Astrocyte (in vitro differentiated cells and primary cell): ENCODE results near the gene OBI1. TPM values are rescaled to one million over a fixed set of nuclear protein-coding genes. Genes with fewer than 3 reads are reported as not detected.

ENCODE experiments used
- DNase-seq: peaks from one replicate; pipeline ENCODE4 v3.0.0-alpha.2; 2010; ENCODE audit warnings: low read depth
- FAIRE-seq: peaks from 2 replicates; lab custom pipeline; 2011; peaks lifted over from hg19 to GRCh38; lab: Jason Lieb, UNC
- H2AFZ ChIP-seq: 2 replicates; pipeline ENCODE4 v1.6.0; 2012; ENCODE audit warnings: low read depth, low read length, inconsistent platforms
- H3K27ac ChIP-seq: 2 replicates; pipeline ENCODE4 v1.5.1; 2011; ENCODE audit warnings: low read depth, low read length, inconsistent platforms
- H3K27me3 ChIP-seq: 2 replicates; pipeline ENCODE4 v1.6.0; 2011; ENCODE audit warnings: low read length, inconsistent platforms; ENCODE audit not compliant: insufficient read depth
- H3K36me3 ChIP-seq: 2 replicates; pipeline ENCODE4 v1.5.1; 2011; ENCODE audit warnings: low read length, inconsistent platforms; ENCODE audit not compliant: insufficient read depth
- H3K4me1 ChIP-seq: 2 replicates; pipeline ENCODE4 v1.5.1; 2011; ENCODE audit warnings: low read length, inconsistent platforms; ENCODE audit not compliant: insufficient read depth
- H3K4me2 ChIP-seq: 2 replicates; pipeline ENCODE4 v1.6.0; 2012; ENCODE audit warnings: low read length, inconsistent platforms
- H3K4me3 ChIP-seq: 2 replicates; pipeline ENCODE4 v1.5.1; 2011; ENCODE audit warnings: low read depth, mild to moderate bottlenecking, low read length, inconsistent platforms; ENCODE audit not compliant: insufficient read depth
- H3K79me2 ChIP-seq: 2 replicates; pipeline ENCODE4 v1.6.0; 2012; ENCODE audit warnings: mild to moderate bottlenecking, low read length, inconsistent platforms; ENCODE audit not compliant: insufficient read depth
- H3K9ac ChIP-seq: 2 replicates; pipeline ENCODE4 v1.6.0; 2012; ENCODE audit warnings: mild to moderate bottlenecking, low read length, inconsistent platforms
- H3K9me3 ChIP-seq: 2 replicates; pipeline ENCODE4 v1.5.1; 2012; ENCODE audit warnings: low read depth, mild to moderate bottlenecking, low read length, inconsistent platforms; ENCODE audit not compliant: insufficient read depth
- H4K20me1 ChIP-seq: 2 replicates; pipeline ENCODE4 v1.6.0; 2012; ENCODE audit warnings: low read length, inconsistent platforms; ENCODE audit not compliant: insufficient read depth
- H3K27ac Mint-ChIP-seq: one replicate; pipeline ENCODE4 v1.8.0; 2021; ENCODE audit warnings: mild to moderate bottlenecking, mixed read lengths; ENCODE audit not compliant: unreplicated experiment
- H3K27me3 Mint-ChIP-seq: one replicate; pipeline ENCODE4 v1.8.0; 2021; ENCODE audit warnings: low read depth, mixed read lengths; ENCODE audit not compliant: unreplicated experiment
- H3K36me3 Mint-ChIP-seq: one replicate; pipeline ENCODE4 v1.8.0; 2021; ENCODE audit warnings: low read depth, mixed read lengths; ENCODE audit not compliant: unreplicated experiment
- H3K4me1 Mint-ChIP-seq: one replicate; pipeline ENCODE4 v1.8.0; 2021; ENCODE audit warnings: low read depth, mixed read lengths; ENCODE audit not compliant: unreplicated experiment
- H3K4me3 Mint-ChIP-seq: one replicate; pipeline ENCODE4 v1.8.0; 2021; ENCODE audit warnings: mild to moderate bottlenecking, moderate library complexity, mixed read lengths; ENCODE audit not compliant: unreplicated experiment
- H3K9me3 Mint-ChIP-seq: one replicate; pipeline ENCODE4 v1.8.0; 2021; ENCODE audit warnings: mild to moderate bottlenecking, mixed read lengths; ENCODE audit not compliant: unreplicated experiment
- CTCF ChIP-seq: IDR thresholded peaks from 2 replicates; pipeline ENCODE4 v1.5.1; 2011; ENCODE audit warnings: low read depth, mild to moderate bottlenecking, inconsistent platforms, low read length, moderate library complexity; ENCODE audit not compliant: insufficient read depth
- EZH2 ChIP-seq: IDR thresholded peaks from 2 replicates; pipeline ENCODE4 v1.6.1; 2012; ENCODE audit warnings: mild to moderate bottlenecking, low read length, inconsistent platforms; ENCODE audit not compliant: insufficient read depth
- total RNA-seq: library from RNA; stranded (reverse); gene quantifications from 2 replicates; pipeline ENCODE4 v1.2.1, GENCODE V29; 2021

The OBI1 gene
- total RNA-seq, 1 donor from 2014 or later, result 13.2 TPM

GRCh38 chr13:78599645-78600279 lies 59.2 kb downstream of the OBI1 start:
- H3K27ac Mint-ChIP-seq, result no peak overlapping the region
- peaks cover 17% of the 10 kb centered on the region for H3K9me3 Mint-ChIP-seq
- H3K4me1 ChIP-seq, result peaks cover 10% of the 10 kb centered on the region
- peaks cover 3% of the 10 kb centered on the region for H3K9me3 ChIP-seq
- no peak overlapping the region for H2AFZ ChIP-seq
- H3K36me3 Mint-ChIP-seq, result no peaks in the 10 kb centered on the region
- no peak overlapping the region for H3K4me2 ChIP-seq
- TF ChIP-seq CTCF (no peak), EZH2 (peak; percentile 10)
- H3K4me3 Mint-ChIP-seq, result no peak overlapping the region
- FAIRE-seq (no peak), DNase-seq (no peak)
- H3K4me1 Mint-ChIP-seq, result peaks cover 1% of the 10 kb centered on the region
- no peaks in the 10 kb centered on the region for H3K36me3 ChIP-seq
- peaks cover 17% of the 10 kb centered on the region for H4K20me1 ChIP-seq
- H3K27me3 ChIP-seq, result peaks cover 92% of the 10 kb centered on the region
- H3K79me2 ChIP-seq, result no peaks in the 10 kb centered on the region
- no peak overlapping the region for H3K4me3 ChIP-seq
- H3K9ac ChIP-seq, result no peak overlapping the region
- H3K27ac ChIP-seq, result no peak overlapping the region
- peaks cover 76% of the 10 kb centered on the region for H3K27me3 Mint-ChIP-seq

GRCh38 chr13:78598966-78599644 lies 59.9 kb downstream of the OBI1 start:
- no peak for TF ChIP-seq CTCF
- peak; percentile 15 for TF ChIP-seq EZH2
- H3K4me3 ChIP-seq, result no peak overlapping the region
- no peaks in the 10 kb centered on the region for H3K79me2 ChIP-seq
- H3K27me3 Mint-ChIP-seq, result peaks cover 76% of the 10 kb centered on the region
- peaks cover 13% of the 10 kb centered on the region for H4K20me1 ChIP-seq
- H3K36me3 Mint-ChIP-seq, result no peaks in the 10 kb centered on the region
- H3K36me3 ChIP-seq, result no peaks in the 10 kb centered on the region
- peaks cover 3% of the 10 kb centered on the region for H3K9me3 ChIP-seq
- no peak overlapping the region for H3K27ac ChIP-seq
- H3K4me3 Mint-ChIP-seq, result no peak overlapping the region
- no peak overlapping the region for H3K4me2 ChIP-seq
- FAIRE-seq (no peak), DNase-seq (no peak)
- H3K27ac Mint-ChIP-seq, result no peak overlapping the region
- peaks cover 6% of the 10 kb centered on the region for H3K4me1 Mint-ChIP-seq
- no peak overlapping the region for H2AFZ ChIP-seq
- H3K9ac ChIP-seq, result no peak overlapping the region
- peaks cover 92% of the 10 kb centered on the region for H3K27me3 ChIP-seq
- H3K9me3 Mint-ChIP-seq, result peaks cover 14% of the 10 kb centered on the region
- peaks cover 10% of the 10 kb centered on the region for H3K4me1 ChIP-seq
